Endothelial cell of umbilical vein (primary cell): Measurements from ENCODE around the gene ST3GAL4. TPM values are rescaled to one million over a fixed set of nuclear protein-coding genes. Genes with fewer than 3 reads are reported as not detected.

Experiments
- BruUV-seq: library from RNA; stranded (reverse); fragments of 400-500 nt; replicated peaks from 2 replicates; lab custom pipeline; 2021; lab: Mats Ljungman, UMichigan
- CTCF ChIA-PET: fragments of 300-600, 350-600 bp; sonication (Branson Sonifier 250); formaldehyde crosslinking; loops from one replicate; lab custom pipeline; 2021; ENCODE audit warnings: antibody characterized with exemption, inconsistent platforms; lab: Charles Lee
- POLR2A ChIA-PET: fragments of 300-600, 350-600 bp; sonication (Branson Sonifier 250); formaldehyde crosslinking; loops from one replicate; lab custom pipeline; 2021; ENCODE audit warnings: antibody characterized with exemption, inconsistent platforms; lab: Charles Lee
- DNase-seq: peaks from one replicate; pipeline ENCODE4 v3.0.0-alpha.2; 2011; ENCODE audit warnings: low read depth, low spot score
- FAIRE-seq: peaks from 2 replicates; lab custom pipeline; 2011; peaks lifted over from hg19 to GRCh38; lab: Jason Lieb, UNC
- H2AFZ ChIP-seq: 2 replicates; pipeline ENCODE4 v1.6.0; 2012; ENCODE audit warnings: low read depth, low read length, control low read depth, inconsistent platforms
- H3K27ac ChIP-seq: 2 replicates; pipeline ENCODE4 v1.5.1; 2011; ENCODE audit warnings: low read depth, mild to moderate bottlenecking, control low read depth, low read length, moderate library complexity; ENCODE audit not compliant: insufficient read depth
- H3K27me3 ChIP-seq, 2 experiments: 2 replicates each; pipeline versions ENCODE4 v1.6.0 to v1.6.1; 2011; ENCODE audit warnings: low read length in 2 of 2, mixed read lengths in 1 of 2; ENCODE audit not compliant: control insufficient read depth in 2 of 2, insufficient read depth in 2 of 2
- H3K36me3 ChIP-seq, 2 experiments: 2 replicates in 1 of 2; 3 replicates in 1 of 2; pipeline ENCODE4 v1.5.1; 2011; ENCODE audit warnings: low read length in 2 of 2, mild to moderate bottlenecking in 1 of 2, moderate library complexity in 1 of 2; ENCODE audit not compliant: control insufficient read depth in 2 of 2, insufficient read depth in 2 of 2; ENCODE audit errors: extremely low read depth in 1 of 2
- H3K4me1 ChIP-seq: 3 replicates; pipeline ENCODE4 v1.5.1; 2011; ENCODE audit warnings: mild to moderate bottlenecking, low read length; ENCODE audit not compliant: control insufficient read depth, insufficient read depth; ENCODE audit errors: extremely low read depth
- H3K4me2 ChIP-seq: 2 replicates; pipeline ENCODE4 v1.6.1; 2011; ENCODE audit warnings: low read length, control low read depth, mixed read lengths; ENCODE audit not compliant: insufficient read depth
- H3K4me3 ChIP-seq, 3 experiments: fragments of 200-600 bp in 1 of 3; sonication (generic), shearing (Covaris generic) in 1 of 3; replicated peaks in 1 of 3; 2 replicates each; pipeline ENCODE4 v1.5.1; 2011 to 2016; ENCODE audit warnings: control low read depth in 3 of 3, low read length in 3 of 3, mild to moderate bottlenecking in 2 of 3, inconsistent platforms in 1 of 3, low read depth in 1 of 3, moderate library complexity in 1 of 3; ENCODE audit not compliant: insufficient read depth in 1 of 3
- H3K79me2 ChIP-seq: 2 replicates; pipeline ENCODE4 v1.6.0; 2012; ENCODE audit warnings: low read length, inconsistent platforms; ENCODE audit not compliant: control insufficient read depth, insufficient read depth
- H3K9ac ChIP-seq: replicated peaks from 2 replicates; pipeline ENCODE3; 2011; ENCODE audit warnings: low read length, control low read depth; ENCODE audit not compliant: insufficient read depth; ENCODE audit errors: extremely low read depth
- H3K9me1 ChIP-seq: replicated peaks from 3 replicates; pipeline ENCODE4 v1.6.0; 2011; ENCODE audit warnings: mild to moderate bottlenecking, low read length; ENCODE audit not compliant: control insufficient read depth, insufficient read depth; ENCODE audit errors: extremely low read depth
- H3K9me3 ChIP-seq: replicated peaks from 2 replicates; pipeline ENCODE4 v1.5.1; 2012; ENCODE audit warnings: low read length, inconsistent platforms; ENCODE audit not compliant: control insufficient read depth, insufficient read depth
- H4K20me1 ChIP-seq: replicated peaks from 2 replicates; pipeline ENCODE3; 2011; ENCODE audit warnings: mild to moderate bottlenecking, low read length; ENCODE audit not compliant: control insufficient read depth, insufficient read depth; ENCODE audit errors: extremely low read depth
- CTCF ChIP-seq, 2 donors: IDR thresholded peaks; 1 replicate in 1 of 2; 2 replicates in 1 of 2; pipeline ENCODE4 v1.5.1; 2011; ENCODE audit warnings: low read length in 2 of 2, mild to moderate bottlenecking in 2 of 2, moderate library complexity in 2 of 2, control low read depth in 1 of 2, inconsistent platforms in 1 of 2, low read depth in 1 of 2; ENCODE audit not compliant: insufficient read depth in 1 of 2; ENCODE audit errors: extremely low read depth in 1 of 2
- EZH2 ChIP-seq: IDR thresholded peaks from 2 replicates; pipeline ENCODE4 v1.6.1; 2012; ENCODE audit warnings: borderline replicate concordance, low read depth, mild to moderate bottlenecking, moderate library complexity, low read length, inconsistent platforms; ENCODE audit not compliant: severe bottlenecking
- FOS ChIP-seq: IDR thresholded peaks from 2 replicates; pipeline ENCODE4 v1.6.1; 2011; ENCODE audit warnings: mild to moderate bottlenecking, low read length, moderate library complexity, borderline replicate concordance; ENCODE audit not compliant: insufficient read depth
- GATA2 ChIP-seq: IDR thresholded peaks from 2 replicates; pipeline ENCODE4 v1.7.0; 2011; ENCODE audit warnings: low read depth, mild to moderate bottlenecking, moderate library complexity, mixed read lengths, low read length; ENCODE audit not compliant: insufficient read length, insufficient read depth
- JUN ChIP-seq: IDR thresholded peaks from 2 replicates; pipeline ENCODE4 v1.6.1; 2011; ENCODE audit warnings: borderline replicate concordance, low read depth; ENCODE audit not compliant: insufficient read length, insufficient read depth
- MYC ChIP-seq: IDR thresholded peaks from one replicate; pipeline ENCODE4 v1.6.1; 2011; ENCODE audit warnings: mild to moderate bottlenecking, low read depth, low read length
- POLR2A ChIP-seq: IDR thresholded peaks from 2 replicates; pipeline ENCODE4 v1.6.1; 2012; ENCODE audit warnings: low read depth, mild to moderate bottlenecking, control low read depth, low read length
- POLR2AphosphoS5 ChIP-seq: IDR thresholded peaks from 2 replicates; pipeline ENCODE4 v1.6.1; 2012; ENCODE audit warnings: low read depth, mild to moderate bottlenecking, control low read depth, low read length, moderate library complexity; ENCODE audit not compliant: insufficient read depth
- dilution Hi-C: fragments of 300-500 bp; cut with MboI; formaldehyde crosslinking; loops from one replicate; pipeline ENCODE4 v1.15.0; 2019; ENCODE audit warnings: low sequenced_read_pairs; ENCODE audit not compliant: extremely low pct_ligation_motif_present
- intact Hi-C: fragments of 100-400 bp; cut with micrococcal nuclease; formaldehyde crosslinking; loops from one replicate; pipeline ENCODE4 v1.10.0; 2022
- polyA plus RNA-seq, 4 experiments: library from polyadenylated mRNA; depleted of rRNA in 3 of 4; stranded (reverse) in 3 of 4; unstranded in 1 of 4; fragments of >200 nt; gene quantifications; 2 replicates each; pipeline versions ENCODE4 v1.2.1 to v1.2.3, GENCODE V29; 2011 to 2012; ENCODE audit warnings: missing spikeins in 1 of 4
- total RNA-seq: library from RNA; stranded (reverse); gene quantifications from 2 replicates; pipeline ENCODE4 v1.2.3, GENCODE V29; 2021
- TF ChIP-seq, protein P1 (sequence below): IDR thresholded peaks from 2 replicates; pipeline ENCODE4 v1.6.1; 2011; ENCODE audit not compliant: insufficient read depth, insufficient read length

ST3GAL4 gene
- total and polyA plus RNA-seq, 2 donors (not counting 3 experiments of a cell fraction or from before 2014, with no cell fraction given), result 17.7 to 19.4 TPM

DNA sequence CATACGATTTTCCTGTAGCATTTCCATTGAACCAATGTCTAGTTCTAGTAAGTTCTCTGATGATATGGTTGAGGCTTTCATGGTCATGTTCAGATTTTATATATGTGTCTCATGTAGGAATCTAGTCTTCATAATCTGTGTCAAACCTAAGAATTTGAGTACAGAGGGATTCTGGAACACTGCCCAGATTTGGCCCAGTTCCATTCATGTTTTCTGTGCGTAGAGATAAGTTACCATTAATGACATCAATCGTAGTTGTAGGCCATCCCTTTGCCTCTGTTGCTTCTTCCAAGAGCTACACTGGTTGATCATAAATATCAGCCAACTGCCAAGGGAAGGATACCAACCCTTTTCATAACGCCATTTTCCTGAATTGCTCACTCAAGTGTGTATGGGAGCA, 23.3 kb downstream of the ST3GAL4 start:
- Histone ChIP-seq H3K4me1 (no peaks in the 10 kb centered on the region), H3K79me2 (no peaks in the 10 kb centered on the region), H4K20me1 (no peaks in the 10 kb centered on the region), H3K4me3 (no peak overlapping the region), H3K4me2 (no peak overlapping the region), H3K9me1 (no peaks in the 10 kb centered on the region), H3K27ac (no peak overlapping the region), H3K27me3 (no peaks in the 10 kb centered on the region), H2AFZ (no peak overlapping the region), H3K36me3 (no peaks in the 10 kb centered on the region), H3K9ac (no peak overlapping the region), H3K9me3 (no peaks in the 10 kb centered on the region)
- intact Hi-C loops (no loop called here), dilution Hi-C loops (no loop called here)
- no TSS peak for BruUV-seq
- DNase-seq (peak; percentile 69), FAIRE-seq (peak; percentile 48)
- CTCF ChIA-PET, result no interaction called here
- POLR2A ChIA-PET, result no interaction called here
- no peak for TF ChIP-seq FOS
- TF ChIP-seq GATA2, result no peak
- no peak for TF ChIP-seq MYC
- TF ChIP-seq JUN, result no peak
- TF ChIP-seq POLR2A, result no peak
- no peak for TF ChIP-seq CTCF (IDR thresholded peaks at IDR 0.05; ENCODE audit: extremely low read depth in 1 of 2, insufficient read depth in 1 of 2, low read depth in 1 of 2, low read length in 2 of 2)
- TF ChIP-seq EZH2, result no peak
- TF ChIP-seq POLR2AphosphoS5, result no peak
- TF ChIP-seq, protein P1, sequence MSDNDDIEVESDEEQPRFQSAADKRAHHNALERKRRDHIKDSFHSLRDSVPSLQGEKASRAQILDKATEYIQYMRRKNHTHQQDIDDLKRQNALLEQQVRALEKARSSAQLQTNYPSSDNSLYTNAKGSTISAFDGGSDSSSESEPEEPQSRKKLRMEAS, result no peak
